CD4-positive, alpha-beta T cell treated with Interleukin-17A for 4 hours (primary cell): ENCODE data around the gene RPTOR.
"Not testable (repeated sequence)": the region's sequence is repeated elsewhere in the genome, so short reads cannot be mapped to it uniquely, and the experiment has no call there.

Source experiments
- DNase-seq: peaks from one replicate; pipeline ENCODE4 v3.0.0-alpha.2; 2020; ENCODE audit warnings: mixed read lengths

The RPTOR gene

DNA sequence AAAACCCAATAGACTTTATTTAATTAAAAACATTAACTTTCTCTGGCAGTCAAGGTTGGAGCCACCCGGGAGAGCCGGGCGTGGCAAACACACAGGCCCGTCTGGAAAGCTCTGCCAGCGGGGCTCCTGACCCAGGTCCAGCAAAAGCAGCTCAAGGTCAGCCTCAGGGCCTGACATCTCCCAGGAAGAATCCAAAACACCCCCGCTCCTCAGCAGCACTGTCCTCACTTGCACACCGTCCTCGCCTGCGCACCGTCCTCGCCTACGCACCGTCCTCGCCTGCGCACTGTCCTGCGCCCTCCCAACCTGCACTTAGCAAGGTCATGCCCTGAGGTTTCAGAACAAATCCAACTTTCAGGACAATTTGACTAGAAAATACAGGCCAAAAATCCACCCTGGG lies 31.4 kb upstream of the RPTOR start:
- no peak for DNase-seq

DNA sequence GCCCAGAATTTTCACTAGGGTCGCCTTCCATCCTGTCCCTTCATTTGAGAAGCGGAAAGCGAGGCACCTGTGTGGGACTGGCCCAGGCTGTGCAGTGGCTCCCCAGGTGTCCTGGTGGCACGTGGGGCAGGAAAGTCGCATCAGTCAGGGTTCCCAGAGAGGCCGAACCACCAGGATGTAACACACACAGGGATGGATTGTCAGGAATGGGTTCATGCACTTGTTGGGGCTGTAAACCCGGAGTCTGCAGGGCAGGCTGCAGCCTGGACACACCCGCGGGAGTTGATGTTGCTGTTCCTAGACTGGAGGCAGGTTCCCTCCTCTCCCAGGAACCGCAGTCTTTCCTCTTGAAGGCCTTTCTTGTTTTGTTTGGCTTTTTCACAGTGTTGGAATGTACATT lies 30.7 kb upstream of the RPTOR start:
- DNase-seq: no peak

DNA sequence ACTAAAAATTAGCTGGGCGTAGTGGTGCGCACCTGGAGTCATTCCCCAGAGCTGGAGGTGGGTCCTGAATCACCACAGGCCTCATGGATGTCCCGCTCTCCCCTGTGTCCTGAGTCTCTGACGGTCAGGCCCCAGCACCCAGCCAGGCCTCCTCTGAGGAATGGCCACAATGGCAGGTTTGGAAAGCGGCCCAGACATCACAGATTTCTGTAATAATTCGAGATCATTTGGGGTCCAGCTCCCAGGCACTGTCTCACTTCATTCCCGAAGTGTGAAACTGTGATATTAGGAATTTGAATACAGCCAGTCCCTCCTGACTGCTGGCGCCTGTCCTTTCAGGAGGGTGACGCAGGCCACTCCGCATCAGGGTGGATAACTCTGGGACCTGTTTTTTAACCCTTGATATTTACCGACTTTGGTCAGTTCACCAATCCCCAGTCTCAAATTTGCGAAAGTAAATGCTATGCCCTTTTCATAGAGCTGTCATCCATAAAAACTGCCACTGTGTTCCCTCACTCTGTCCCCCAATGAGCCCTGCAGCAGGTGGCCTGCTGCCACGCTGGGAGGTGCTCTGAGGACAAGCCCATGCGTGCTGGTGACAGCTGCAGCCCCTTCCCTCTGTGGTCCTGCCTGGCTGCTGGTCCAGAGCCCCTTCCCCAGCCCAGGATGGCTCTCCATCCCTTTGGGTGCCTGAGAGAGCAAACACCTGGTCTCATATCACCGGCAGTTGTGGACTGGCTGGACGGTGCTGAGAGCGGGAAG lies 28.3 kb upstream of the RPTOR start:
- no peak for DNase-seq

DNA sequence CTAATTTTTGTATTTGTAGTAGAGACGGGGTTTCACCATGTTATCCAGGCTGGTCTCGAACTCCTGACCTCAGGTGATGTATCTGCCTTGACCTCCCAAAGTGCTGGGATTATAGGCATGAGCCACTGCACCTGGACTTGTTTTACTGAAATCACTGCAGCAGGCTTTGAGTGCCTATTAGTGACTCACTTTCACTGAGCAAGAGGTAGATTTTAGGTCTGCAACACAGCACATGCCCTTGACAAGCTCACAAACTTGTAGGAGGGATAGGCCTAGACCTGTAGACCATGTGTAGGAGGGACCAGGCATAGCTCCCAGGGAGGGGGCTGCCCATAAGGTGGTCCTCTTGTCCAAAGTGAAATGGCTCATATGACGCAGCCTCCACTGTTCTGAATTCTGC lies 27.0 kb upstream of the RPTOR start:
- DNase-seq: no peak

DNA sequence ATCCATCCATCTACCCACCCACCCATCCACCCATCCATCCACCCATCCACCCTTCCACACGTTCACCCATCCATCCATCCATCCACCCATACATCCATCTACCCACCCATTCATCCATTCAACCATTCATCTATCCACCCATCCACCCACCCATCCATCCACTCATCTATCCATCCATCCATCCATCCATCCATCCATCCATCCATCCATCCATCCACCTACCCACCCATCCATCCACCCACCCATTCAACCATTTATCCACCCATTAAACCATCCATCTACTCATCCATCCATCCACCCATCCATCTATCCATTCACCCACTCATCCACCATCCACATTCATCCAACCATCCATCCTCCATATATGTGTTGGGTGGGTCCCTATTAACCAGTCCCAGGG lies 26.2 kb upstream of the RPTOR start:
- no peak for DNase-seq

DNA sequence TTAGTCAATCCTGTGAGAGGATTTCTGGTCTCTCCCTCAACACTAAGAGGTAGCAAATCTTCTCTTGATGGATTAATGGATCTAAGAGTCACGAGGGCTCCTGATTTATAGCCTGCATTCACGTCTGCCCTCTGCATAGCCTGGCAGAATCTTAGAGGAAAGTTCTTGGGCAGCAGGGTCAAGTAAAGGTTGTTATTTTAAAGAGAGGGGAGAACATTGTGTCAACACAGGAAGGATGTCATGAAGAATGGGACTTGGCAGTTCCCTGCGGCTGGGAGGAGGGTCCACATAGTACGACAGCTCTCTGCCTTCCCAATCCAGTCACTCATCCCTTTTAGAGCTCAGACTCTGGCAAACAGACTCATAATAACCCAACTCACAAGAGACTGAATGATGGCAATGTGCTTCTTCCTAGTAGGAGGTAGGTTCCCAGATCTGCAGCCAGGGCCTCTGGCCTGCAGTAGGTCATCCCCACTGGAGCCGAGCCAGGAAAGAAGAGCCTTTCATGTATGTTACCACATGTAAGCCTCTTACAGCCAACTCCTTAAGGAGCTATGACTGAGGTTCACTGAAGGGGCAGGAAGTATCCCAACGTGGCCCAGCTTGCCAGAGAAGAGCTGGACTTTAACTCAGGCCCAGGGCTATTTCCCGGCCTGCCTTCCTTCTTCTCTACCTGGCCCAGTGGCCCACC lies 25.4 kb upstream of the RPTOR start:
- DNase-seq: no peak

DNA sequence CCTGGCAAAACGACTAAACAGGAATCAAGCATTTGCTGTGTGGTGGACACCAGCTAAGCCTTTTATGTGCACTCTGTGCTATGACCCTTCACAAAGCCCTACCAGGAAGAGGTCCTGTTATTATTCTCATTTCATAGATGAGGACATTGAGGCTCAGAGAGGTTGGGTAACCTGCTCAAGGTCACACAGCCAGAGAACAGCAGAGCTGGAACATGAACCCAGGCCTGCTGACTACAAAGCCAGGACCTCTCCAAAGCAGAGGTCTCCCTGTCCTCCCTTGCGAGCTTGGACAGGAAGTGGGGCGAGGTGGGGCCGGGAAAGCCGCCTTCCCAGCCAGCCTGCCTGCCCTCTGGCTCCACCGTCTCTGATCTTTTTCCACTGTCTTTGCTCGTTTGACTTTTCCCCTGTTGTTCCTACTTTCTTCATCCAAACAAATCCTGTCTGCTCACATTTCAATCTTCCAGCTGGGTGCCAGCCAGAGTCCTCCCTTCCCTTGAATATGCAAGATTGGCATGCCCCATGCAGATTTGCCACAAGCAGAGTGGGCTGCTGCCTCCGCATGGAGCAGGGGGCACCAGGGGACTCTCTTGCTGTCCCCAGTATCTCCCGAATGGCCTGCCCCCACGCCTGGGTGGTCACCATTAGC lies 23.7 kb upstream of the RPTOR start:
- DNase-seq: no peak

DNA sequence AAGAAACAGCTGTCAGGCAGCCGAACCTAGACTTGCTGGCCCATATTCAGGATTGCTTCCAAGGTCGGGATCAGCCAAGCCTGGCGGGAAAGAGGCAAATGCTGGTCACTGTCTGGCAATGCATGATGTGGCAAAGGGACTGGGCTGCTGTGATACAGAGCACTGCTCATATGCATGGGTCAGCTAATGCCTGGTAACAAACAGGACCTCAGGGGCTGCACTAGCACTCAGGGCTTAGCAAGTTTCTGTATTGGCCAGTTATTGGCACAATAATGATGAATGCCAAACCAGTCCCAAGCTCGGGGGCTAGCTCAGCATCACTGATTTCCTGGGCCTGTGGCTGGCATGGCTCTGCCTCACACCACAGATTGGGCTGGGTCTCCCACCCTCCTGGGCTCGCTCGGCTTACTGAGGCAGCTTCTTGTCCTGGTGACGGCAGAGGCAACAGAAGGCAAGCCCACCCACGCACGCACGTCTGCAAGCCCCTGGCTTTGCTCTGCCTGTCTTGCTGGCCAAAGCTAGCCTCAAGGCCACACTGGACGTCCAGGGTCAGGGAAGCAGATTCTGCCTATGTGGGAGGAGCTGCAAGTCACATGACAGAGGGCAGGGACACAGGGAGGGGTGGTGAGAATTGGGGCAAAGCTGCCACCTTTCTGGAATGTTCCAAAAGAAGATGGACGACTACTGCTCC lies 21.4 kb upstream of the RPTOR start:
- no peak for DNase-seq

DNA sequence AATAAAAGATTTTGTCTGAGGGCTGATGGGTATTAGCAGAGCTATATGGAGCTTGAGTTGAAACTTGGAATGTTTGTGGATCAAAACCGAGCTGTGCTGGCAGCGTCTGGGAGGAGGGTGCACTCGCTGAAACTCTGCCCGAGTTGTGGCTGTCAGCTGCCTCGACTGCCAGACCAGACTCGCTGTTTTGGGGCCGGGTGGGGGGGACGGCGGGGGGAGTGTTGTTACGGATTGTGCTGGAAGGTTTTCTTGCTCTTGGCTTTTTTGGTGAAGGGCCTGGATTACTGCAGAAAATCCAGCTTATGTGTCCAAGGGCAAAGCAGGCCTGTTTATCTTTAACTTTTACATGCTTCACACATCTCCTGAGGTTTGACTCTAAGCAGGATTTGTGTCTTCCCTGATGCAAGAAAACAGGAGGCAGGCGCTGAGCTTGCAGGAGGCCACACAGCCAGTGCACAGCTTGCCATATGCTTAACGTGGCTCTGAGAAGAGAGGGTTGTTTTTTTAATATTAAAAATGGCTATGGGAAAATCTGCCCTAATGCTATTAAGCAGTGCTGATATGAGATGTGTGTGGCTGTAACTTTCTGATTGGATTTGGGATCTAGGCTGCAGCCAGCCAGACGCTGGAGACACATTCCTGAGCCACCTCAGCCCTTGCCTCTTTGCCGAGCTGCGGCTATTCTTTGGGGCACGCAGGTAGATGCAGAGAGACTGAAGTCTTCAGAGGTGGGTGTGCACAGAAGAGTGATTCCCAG lies 20.5 kb upstream of the RPTOR start:
- DNase-seq: no peak

DNA sequence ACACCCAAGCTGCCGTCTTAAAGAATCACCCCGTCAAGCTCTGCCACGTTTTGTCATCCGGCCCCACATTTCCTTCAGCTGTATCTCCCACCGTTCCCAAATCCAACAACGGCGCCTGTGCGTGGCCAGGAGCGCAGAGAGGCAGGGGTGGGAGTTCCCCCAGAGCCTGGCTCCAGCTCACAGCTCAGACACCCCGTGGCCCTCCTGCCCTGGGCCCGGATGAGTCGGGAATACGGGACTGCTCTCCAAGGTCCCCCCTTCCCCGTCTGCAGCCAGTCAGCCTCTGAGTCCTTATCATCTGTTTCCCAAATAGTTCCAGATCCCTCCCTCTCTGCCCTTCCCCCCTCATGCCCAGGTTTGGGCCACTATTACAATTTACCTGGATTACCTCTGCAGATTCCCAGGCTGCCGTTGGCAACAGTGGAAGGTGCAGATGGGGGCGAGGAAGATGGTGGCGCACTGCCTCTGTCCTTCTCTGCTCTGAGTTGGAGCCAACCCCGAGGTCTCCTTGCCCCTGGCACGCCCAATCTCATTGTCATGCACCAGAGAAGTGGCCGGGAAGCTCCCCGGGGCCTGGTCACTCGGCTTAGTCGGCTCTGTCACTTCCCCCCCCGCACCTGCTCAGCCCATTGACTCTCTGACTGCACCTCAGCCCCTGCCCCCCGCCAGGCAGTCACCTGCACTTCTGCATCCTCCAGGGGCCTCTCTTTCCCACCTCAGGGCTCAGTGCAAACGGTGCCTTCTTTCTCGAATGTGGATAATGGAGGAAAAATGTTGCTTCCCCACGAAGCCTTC lies 18.3 kb upstream of the RPTOR start:
- DNase-seq: no peak

DNA sequence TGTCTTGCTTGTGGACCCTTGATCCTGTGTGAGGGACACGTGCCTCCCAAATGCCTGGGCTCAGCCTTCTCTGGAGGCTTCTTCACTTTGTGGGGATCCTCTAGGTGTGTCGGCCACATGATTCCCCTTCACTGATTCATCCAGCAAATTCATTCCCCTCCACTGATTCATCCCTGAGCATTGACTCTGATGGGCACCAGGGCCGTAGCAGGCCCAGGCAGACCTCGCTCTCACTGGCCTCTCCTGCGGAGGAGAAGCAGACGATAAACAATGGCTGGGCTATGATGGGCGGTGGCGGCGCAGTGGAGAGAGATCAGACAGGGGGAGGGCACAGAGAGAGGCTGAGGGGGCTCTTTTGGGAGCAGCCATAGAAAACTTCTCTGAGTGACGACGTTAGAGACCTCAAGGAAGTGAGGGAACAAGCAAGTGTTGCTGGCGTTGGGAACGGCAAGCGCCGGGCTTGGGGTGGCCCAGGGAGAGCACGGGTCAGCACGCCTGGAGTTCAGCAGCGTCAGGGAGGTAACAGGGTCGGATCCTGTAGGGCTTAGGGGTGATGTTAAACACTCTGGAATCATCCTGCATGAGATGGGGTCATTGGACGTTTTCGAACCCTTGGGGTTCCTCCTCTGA lies 17.5 kb upstream of the RPTOR start:
- no peak for DNase-seq

DNA sequence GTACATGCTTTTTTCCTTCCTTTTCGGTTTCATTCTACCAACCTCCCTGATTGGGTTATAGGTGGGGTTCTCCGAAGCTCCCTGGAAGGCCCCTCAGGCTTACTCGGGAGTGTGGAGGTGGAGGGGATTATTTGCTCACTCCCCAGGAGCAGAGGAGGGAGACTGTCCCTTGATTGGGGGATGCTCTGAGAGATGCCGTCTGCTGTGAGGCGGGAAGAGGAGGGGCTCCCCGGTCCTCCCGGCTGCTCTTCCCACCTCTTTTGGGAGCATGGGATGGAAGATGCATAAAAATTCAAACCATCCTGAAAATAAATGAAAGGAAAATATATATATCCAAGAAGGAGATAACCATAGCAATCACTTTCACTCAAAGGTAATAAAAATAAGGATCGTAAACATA lies 16.1 kb upstream of the RPTOR start:
- DNase-seq: no peak

DNA sequence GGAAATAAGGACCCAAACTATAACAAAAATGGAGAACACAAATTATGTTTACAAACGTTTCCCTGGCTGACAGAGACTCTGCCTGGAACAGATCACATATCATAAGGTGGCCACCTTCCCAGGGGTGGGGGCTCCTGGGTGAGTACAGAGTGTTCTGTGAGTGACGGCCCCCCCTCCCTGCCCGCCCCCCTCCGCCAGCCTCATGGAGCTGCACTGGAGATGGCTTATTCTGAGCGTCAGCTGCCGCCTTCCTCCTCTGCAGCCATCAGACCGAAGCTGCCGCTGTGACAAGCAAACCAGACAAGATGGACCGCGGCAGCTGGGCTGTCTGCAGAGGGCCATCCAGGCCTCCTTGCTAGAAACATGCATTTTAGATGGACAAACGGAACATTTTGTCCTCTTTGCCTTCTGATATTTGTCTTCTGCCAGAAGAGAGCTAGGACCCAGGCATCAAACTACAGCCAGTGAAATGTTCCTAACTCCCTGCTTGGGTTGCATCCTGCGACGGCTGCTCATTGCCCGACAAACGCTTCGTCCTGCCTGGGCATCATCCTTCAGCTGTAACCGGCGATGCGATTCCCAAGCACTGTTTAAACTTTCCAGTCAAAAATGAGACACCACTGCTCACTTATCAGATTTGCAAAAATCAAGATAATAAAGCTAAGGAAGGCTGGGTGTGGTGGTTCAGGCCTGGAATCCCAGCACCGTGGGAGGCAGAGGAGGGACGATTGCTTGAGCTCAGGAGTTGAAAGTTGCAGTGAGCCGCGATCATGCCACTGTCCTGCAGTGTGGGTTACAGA lies 15.3 kb upstream of the RPTOR start:
- no peak for DNase-seq

DNA sequence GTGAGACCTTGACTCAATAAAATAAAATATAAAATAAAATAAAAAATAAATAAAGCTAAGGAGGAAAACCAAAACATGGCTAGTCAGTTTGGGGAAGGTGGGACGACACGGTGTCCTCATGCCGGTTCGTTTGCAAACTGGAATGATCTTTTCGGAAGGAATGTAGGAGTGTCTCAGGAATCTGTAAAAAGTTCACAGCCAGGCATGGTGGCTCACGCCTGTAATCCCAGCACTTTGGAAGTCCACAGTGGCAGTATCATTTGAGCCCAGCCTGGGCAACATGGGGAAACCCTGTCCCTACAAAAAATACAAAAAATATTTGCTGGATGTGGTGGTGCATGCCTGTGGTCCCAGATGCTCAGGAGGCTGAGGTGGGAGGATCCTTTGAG lies 14.7 kb upstream of the RPTOR start:
- no peak for DNase-seq

DNA sequence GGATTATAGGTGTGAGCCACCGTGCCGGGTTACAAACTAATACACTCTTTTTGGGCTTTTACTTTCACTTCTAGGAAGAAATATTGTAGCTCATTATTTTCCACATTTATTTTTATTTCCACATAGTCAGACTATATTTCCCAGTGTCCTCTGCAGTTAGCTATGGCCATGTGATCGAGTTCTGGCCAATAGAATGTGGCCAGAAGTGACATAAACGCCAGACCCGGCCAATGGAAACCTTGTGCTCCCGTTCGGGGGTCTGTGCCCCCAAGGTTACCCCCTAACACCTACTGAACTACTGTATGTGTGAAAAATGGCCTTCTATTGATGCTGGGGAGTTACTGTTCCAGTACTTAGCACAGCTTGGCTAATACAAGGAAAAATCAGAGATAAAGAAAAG lies 13.2 kb upstream of the RPTOR start:
- DNase-seq: no peak

DNA sequence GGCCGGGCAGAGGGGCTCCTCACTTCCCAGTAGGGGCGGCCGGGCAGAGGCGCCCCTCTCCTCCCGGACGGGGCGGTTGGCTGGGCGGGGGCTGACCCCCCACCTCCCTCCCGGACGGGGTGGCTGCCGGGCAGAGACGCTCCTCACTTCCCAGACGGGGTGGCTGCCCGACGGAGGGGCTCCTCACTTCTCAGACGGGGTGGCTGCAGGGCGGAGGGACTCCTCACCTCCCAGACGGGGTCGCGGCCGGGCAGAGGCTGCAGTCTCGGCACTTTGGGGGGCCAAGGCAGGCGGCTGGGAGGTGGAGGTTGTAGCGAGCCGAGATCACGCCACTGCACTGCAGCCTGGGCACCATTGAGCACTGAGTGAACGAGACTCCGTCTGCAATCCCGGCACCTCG lies 7.3 kb upstream of the RPTOR start:
- DNase-seq: not testable (repeated sequence)

DNA sequence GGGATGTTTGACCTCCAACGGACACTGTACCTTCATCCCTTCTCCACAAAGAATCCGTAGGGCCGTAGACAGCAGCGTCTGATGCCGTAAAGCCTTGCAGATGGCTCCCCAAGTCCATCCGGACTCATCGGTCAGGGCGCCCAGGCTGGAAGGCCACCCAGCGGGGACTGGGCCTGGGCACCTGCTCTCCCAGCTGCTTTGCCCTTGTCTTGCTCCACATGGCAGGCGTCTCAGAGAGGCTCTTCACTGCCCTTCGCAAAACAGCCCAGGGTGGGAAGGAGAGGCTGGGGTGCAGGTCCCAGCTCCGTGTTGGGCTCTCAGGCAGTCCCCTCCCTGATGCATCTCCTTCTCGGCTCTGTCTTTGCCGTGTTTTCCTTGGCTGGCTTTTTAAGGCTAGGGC lies 6.2 kb upstream of the RPTOR start:
- DNase-seq: no peak

DNA sequence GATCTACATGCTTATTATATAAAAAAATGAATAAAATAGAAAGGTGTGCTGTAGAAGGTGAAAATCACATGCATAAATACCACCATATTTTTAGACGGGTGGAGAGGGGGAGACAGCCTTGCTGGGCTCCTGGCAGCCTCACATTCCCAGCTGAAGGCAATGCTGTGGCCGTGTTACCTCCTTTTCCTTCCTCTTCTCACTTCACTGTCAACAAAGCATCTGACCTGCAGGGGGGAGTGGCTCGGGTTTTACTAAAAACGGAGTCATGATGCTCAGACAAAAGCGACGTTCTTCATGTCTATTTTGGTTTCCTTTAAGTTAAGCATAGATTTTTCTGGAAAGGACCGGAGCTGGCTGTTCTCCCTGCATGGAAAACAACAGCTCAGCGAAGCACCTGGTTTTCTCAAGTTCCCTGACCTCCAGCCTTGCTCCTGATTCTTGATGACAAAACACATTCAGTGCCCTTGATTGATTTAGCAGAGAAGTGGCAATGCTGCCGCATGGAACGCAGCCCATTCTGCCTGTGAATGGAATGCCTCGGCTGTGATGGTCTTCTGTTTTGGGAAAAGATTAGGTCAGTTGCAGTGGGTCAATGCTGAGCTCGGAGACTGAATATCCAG lies 5.5 kb upstream of the RPTOR start:
- peak; percentile 17 for DNase-seq

DNA sequence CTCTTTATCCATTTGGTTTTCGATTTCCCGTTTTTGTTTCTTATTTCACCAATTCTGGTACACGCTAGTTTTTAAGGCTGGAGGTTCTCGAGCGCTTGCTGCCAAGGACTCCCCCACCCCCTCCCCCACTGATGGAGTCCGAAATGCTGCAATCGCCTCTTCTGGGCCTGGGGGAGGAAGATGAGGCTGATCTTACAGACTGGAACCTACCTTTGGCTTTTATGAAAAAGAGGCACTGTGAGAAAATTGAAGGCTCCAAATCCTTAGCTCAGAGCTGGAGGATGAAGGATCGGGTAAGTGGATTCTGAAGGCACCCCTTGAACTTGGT lies 825 bp downstream of the RPTOR start:
- DNase-seq: no peak

DNA sequence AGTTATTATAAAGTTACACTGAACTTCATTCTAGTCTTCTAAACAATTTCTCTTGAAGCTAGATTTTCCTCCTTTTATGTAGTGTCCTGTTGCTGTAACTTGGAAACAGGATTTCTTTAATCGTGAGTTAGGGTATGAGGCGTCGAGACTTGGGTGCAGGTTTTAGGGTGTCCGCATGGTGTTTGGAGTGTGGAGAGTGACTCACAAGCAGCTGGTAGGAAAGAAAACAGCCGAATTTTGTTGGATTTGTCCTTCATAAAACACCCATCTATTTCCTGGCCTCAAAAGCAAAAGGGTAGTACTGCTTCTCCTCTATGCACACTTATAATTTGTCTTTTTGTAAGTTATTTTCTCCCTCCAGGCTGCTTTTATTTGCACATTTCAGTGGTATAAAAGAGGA lies 1.6 kb downstream of the RPTOR start:
- DNase-seq: no peak
